H1 (cell line): ENCODE results near the gene UNK. TPM values are rescaled to one million over a fixed set of nuclear protein-coding genes. Genes with fewer than 3 reads are reported as not detected.

Experiments
- CHD2 ChIP-seq: IDR thresholded peaks from 2 replicates; pipeline ENCODE4 v1.6.1; 2012; ENCODE audit warnings: low read length, improper control_type of control experiment
- EGR1 ChIP-seq: IDR thresholded peaks from 2 replicates; pipeline ENCODE4 v1.6.1; 2011; ENCODE audit warnings: low read depth, low read length, borderline replicate concordance
- POU5F1 ChIP-seq: IDR thresholded peaks from 2 replicates; pipeline ENCODE4 v1.6.1; 2011; ENCODE audit warnings: low read depth, mild to moderate bottlenecking, low read length, moderate library complexity
- TAF7 ChIP-seq: optimal IDR thresholded peaks from 2 replicates; pipeline ENCODE3; 2011; ENCODE audit warnings: low read depth, mild to moderate bottlenecking, inconsistent platforms, low read length, moderate library complexity, borderline replicate concordance
- polyA plus RNA-seq, 7 experiments: library from polyadenylated mRNA; depleted of rRNA in 3 of 7; stranded (reverse) in 5 of 7; unstranded in 2 of 7; fragments of >200 nt in 5 of 7; fragments of 200-250 nt in 2 of 7; gene quantifications; 1 replicate in 5 of 7; 2 replicates in 1 of 7; 4 replicates in 1 of 7; pipeline versions ENCODE4 v1.2.1 to v1.2.3, GENCODE V29; 2011 to 2013; ENCODE audit warnings: missing spikeins in 2 of 7, mixed read lengths in 2 of 7
- total RNA-seq: library from RNA; stranded (reverse); fragmentation: NEBNext Ultra II Directional; extraction: Animal tissue kit (Norgen Biotek cat#: 25700); gene quantifications from 2 replicates; pipeline ENCODE4 v1.2.1, GENCODE V29; 2021
- TF ChIP-seq, protein P1 (sequence below): fragments of 300-600 bp; sonication (generic); IDR thresholded peaks from 2 replicates; pipeline ENCODE4 v1.7.1; 2012; ENCODE audit warnings: low read length, moderate library complexity, mild to moderate bottlenecking, inconsistent platforms; ENCODE audit not compliant: insufficient replicate concordance
- TF ChIP-seq, protein P2 (sequence below): IDR thresholded peaks from 2 replicates; pipeline ENCODE4 v1.6.1; 2012; ENCODE audit warnings: low read length, inconsistent platforms

The UNK gene
- total and polyA plus RNA-seq, 2 of the 8 experiments (the other 6 are each of a cell fraction or from before 2014, with no cell fraction given), result 24.2 to 33.3 TPM

DNA sequence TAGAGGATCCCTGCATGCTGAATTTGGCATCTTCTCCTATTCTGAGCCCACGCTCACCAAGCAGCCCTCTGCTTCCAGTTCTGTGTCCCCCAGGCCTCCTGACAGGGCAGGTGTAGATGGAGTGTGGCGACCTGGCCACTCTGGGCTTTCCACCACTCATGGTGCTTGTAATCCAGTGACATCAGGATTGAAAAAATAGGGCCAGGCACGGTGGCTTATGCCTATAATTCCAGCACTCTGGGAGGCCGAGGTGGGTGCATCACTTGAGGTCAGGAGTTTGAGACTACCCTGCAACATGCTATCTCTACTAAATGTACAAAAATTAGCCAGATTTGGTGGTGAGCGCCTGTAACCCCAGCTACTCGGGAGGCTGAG lies 29.4 kb downstream of the UNK start (continued):
- TF ChIP-seq, protein P1, sequence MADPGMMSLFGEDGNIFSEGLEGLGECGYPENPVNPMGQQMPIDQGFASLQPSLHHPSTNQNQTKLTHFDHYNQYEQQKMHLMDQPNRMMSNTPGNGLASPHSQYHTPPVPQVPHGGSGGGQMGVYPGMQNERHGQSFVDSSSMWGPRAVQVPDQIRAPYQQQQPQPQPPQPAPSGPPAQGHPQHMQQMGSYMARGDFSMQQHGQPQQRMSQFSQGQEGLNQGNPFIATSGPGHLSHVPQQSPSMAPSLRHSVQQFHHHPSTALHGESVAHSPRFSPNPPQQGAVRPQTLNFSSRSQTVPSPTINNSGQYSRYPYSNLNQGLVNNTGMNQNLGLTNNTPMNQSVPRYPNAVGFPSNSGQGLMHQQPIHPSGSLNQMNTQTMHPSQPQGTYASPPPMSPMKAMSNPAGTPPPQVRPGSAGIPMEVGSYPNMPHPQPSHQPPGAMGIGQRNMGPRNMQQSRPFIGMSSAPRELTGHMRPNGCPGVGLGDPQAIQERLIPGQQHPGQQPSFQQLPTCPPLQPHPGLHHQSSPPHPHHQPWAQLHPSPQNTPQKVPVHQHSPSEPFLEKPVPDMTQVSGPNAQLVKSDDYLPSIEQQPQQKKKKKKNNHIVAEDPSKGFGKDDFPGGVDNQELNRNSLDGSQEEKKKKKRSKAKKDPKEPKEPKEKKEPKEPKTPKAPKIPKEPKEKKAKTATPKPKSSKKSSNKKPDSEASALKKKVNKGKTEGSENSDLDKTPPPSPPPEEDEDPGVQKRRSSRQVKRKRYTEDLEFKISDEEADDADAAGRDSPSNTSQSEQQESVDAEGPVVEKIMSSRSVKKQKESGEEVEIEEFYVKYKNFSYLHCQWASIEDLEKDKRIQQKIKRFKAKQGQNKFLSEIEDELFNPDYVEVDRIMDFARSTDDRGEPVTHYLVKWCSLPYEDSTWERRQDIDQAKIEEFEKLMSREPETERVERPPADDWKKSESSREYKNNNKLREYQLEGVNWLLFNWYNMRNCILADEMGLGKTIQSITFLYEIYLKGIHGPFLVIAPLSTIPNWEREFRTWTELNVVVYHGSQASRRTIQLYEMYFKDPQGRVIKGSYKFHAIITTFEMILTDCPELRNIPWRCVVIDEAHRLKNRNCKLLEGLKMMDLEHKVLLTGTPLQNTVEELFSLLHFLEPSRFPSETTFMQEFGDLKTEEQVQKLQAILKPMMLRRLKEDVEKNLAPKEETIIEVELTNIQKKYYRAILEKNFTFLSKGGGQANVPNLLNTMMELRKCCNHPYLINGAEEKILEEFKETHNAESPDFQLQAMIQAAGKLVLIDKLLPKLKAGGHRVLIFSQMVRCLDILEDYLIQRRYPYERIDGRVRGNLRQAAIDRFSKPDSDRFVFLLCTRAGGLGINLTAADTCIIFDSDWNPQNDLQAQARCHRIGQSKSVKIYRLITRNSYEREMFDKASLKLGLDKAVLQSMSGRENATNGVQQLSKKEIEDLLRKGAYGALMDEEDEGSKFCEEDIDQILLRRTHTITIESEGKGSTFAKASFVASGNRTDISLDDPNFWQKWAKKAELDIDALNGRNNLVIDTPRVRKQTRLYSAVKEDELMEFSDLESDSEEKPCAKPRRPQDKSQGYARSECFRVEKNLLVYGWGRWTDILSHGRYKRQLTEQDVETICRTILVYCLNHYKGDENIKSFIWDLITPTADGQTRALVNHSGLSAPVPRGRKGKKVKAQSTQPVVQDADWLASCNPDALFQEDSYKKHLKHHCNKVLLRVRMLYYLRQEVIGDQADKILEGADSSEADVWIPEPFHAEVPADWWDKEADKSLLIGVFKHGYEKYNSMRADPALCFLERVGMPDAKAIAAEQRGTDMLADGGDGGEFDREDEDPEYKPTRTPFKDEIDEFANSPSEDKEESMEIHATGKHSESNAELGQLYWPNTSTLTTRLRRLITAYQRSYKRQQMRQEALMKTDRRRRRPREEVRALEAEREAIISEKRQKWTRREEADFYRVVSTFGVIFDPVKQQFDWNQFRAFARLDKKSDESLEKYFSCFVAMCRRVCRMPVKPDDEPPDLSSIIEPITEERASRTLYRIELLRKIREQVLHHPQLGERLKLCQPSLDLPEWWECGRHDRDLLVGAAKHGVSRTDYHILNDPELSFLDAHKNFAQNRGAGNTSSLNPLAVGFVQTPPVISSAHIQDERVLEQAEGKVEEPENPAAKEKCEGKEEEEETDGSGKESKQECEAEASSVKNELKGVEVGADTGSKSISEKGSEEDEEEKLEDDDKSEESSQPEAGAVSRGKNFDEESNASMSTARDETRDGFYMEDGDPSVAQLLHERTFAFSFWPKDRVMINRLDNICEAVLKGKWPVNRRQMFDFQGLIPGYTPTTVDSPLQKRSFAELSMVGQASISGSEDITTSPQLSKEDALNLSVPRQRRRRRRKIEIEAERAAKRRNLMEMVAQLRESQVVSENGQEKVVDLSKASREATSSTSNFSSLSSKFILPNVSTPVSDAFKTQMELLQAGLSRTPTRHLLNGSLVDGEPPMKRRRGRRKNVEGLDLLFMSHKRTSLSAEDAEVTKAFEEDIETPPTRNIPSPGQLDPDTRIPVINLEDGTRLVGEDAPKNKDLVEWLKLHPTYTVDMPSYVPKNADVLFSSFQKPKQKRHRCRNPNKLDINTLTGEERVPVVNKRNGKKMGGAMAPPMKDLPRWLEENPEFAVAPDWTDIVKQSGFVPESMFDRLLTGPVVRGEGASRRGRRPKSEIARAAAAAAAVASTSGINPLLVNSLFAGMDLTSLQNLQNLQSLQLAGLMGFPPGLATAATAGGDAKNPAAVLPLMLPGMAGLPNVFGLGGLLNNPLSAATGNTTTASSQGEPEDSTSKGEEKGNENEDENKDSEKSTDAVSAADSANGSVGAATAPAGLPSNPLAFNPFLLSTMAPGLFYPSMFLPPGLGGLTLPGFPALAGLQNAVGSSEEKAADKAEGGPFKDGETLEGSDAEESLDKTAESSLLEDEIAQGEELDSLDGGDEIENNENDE, result no peak
- TF ChIP-seq, protein P2, sequence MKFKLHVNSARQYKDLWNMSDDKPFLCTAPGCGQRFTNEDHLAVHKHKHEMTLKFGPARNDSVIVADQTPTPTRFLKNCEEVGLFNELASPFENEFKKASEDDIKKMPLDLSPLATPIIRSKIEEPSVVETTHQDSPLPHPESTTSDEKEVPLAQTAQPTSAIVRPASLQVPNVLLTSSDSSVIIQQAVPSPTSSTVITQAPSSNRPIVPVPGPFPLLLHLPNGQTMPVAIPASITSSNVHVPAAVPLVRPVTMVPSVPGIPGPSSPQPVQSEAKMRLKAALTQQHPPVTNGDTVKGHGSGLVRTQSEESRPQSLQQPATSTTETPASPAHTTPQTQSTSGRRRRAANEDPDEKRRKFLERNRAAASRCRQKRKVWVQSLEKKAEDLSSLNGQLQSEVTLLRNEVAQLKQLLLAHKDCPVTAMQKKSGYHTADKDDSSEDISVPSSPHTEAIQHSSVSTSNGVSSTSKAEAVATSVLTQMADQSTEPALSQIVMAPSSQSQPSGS, result no peak
- no peak for TF ChIP-seq POU5F1
- no peak for TF ChIP-seq TAF7
- TF ChIP-seq CHD2, result no peak
- no peak for TF ChIP-seq EGR1
